Hepatocyte (in vitro differentiated cells): ENCODE measurements around the gene TMEM161A. TPM values are rescaled to one million over a fixed set of nuclear protein-coding genes. Genes with fewer than 3 reads are reported as not detected.
"Not testable (repeated sequence)": the region's sequence is repeated elsewhere in the genome, so short reads cannot be mapped to it uniquely, and the experiment has no call there.

Source experiments
- DNase-seq: peaks from one replicate; pipeline ENCODE4 v3.0.0-alpha.2; 2016; ENCODE audit warnings: low spot score
- H2AFZ ChIP-seq: fragments of 200-600 bp; sonication (generic); 2 replicates; pipeline ENCODE4 v1.6.0; 2016; ENCODE audit warnings: antibody characterized with exemption, mild to moderate bottlenecking
- H3K27ac ChIP-seq: fragments of 200-600 bp; sonication (generic); 2 replicates; pipeline ENCODE4 v1.5.1; 2016; ENCODE audit warnings: mild to moderate bottlenecking
- H3K27me3 ChIP-seq: fragments of 200-600 bp; sonication (generic); 2 replicates; pipeline ENCODE4 v1.6.1; 2016
- H3K36me3 ChIP-seq: fragments of 200-600 bp; sonication (generic); replicated peaks from 2 replicates; pipeline ENCODE4 v1.5.1; 2016; ENCODE audit warnings: low read depth; ENCODE audit not compliant: insufficient read depth
- H3K4me1 ChIP-seq: fragments of 200-600 bp; sonication (generic); 2 replicates; pipeline ENCODE4 v1.5.1; 2016; ENCODE audit warnings: mild to moderate bottlenecking, moderate library complexity; ENCODE audit not compliant: insufficient read depth
- H3K4me2 ChIP-seq: fragments of 200-600 bp; sonication (generic); 2 replicates; pipeline ENCODE4 v1.6.0; 2016
- H3K4me3 ChIP-seq: fragments of 200-600 bp; sonication (generic); 2 replicates; pipeline ENCODE4 v1.5.1; 2016; ENCODE audit warnings: mild to moderate bottlenecking
- H3K79me2 ChIP-seq: fragments of 200-600 bp; sonication (generic); 2 replicates; pipeline ENCODE4 v1.6.0; 2017; ENCODE audit warnings: mild to moderate bottlenecking
- H3K9me2 ChIP-seq: fragments of 200-600 bp; sonication (generic); replicated peaks from 2 replicates; pipeline ENCODE4 v1.6.0; 2017; ENCODE audit warnings: mild to moderate bottlenecking; ENCODE audit not compliant: insufficient read depth
- H3K9me3 ChIP-seq: fragments of 200-600 bp; sonication (generic); 2 replicates; pipeline ENCODE4 v1.5.1; 2016; ENCODE audit warnings: low read depth, mild to moderate bottlenecking
- H4K20me1 ChIP-seq: fragments of 200-600 bp; sonication (generic); 2 replicates; pipeline ENCODE4 v1.6.0; 2016; ENCODE audit warnings: mild to moderate bottlenecking; ENCODE audit not compliant: insufficient read depth, poor library complexity, severe bottlenecking
- CTCF ChIP-seq: fragments of 200-600 bp; sonication (generic); IDR thresholded peaks from 2 replicates; pipeline ENCODE4 v1.5.1; 2016; ENCODE audit warnings: antibody characterized with exemption, mild to moderate bottlenecking; ENCODE audit not compliant: poor library complexity
- EZH2 ChIP-seq: fragments of 200-600 bp; sonication (generic); IDR thresholded peaks from 2 replicates; pipeline ENCODE4 v1.6.1; 2016; ENCODE audit warnings: antibody characterized with exemption, mild to moderate bottlenecking, borderline replicate concordance
- EZH2phosphoT487 ChIP-seq: fragments of 200-600 bp; sonication (generic); IDR thresholded peaks from one replicate; pipeline ENCODE4 v1.6.1; 2018; ENCODE audit warnings: antibody characterized with exemption, mild to moderate bottlenecking, low read depth, moderate library complexity; ENCODE audit not compliant: unreplicated experiment, severe bottlenecking
- WGBS: methylation state at CpG from one replicate; pipeline ENCODE4 v1.1.6; 2016; ENCODE audit warnings: low lambda C conversion rate; ENCODE audit errors: missing lambda C conversion rate; 5-methylcytosine and 5-hydroxymethylcytosine counted together
- polyA plus RNA-seq: library from polyadenylated mRNA; unstranded; fragments of >200 nt; fragmentation: Nextera tagmentation; extraction: Ambion mirVana; gene quantifications from 2 replicates; pipeline ENCODE4 v1.2.1, GENCODE V29; 2016
- total RNA-seq: library from RNA; depleted of rRNA; stranded (reverse); fragments of >200 nt; gene quantifications from 2 replicates; pipeline ENCODE4 v1.2.3, GENCODE V29; 2014

The TMEM161A gene
- total and polyA plus RNA-seq, 2 experiments from 2014 or later, result 22.1 to 48.5 TPM

GRCh38 chr19:19142347-19142746, 4.1 kb upstream of the TMEM161A start:
- no peak overlapping the region for H3K4me3 ChIP-seq

GRCh38 chr19:19140476-19140875, 2.2 kb upstream of the TMEM161A start:
- Histone ChIP-seq H3K27me3 (no peaks in the 10 kb centered on the region), H4K20me1 (no peaks in the 10 kb centered on the region), H3K4me2 (no peak overlapping the region), H3K4me3 (no peak overlapping the region), H2AFZ (no peak overlapping the region), H3K27ac (no peak overlapping the region), H3K9me2 (no peaks in the 10 kb centered on the region), H3K9me3 (no peaks in the 10 kb centered on the region), H3K36me3 (no peaks in the 10 kb centered on the region), H3K79me2 (peaks cover 8% of the 10 kb centered on the region), H3K4me1 (peaks cover 8% of the 10 kb centered on the region)
- no peak for TF ChIP-seq CTCF
- TF ChIP-seq EZH2phosphoT487, result no peak
- TF ChIP-seq EZH2, result no peak
- WGBS, result 81% methylated on average over 5 of the region's 5 CpGs
- DNase-seq, result no peak

More at GRCh38 chr19:19142347-19142746, 4.1 kb upstream of the TMEM161A start:
- peaks cover 5% of the 10 kb centered on the region for H3K79me2 ChIP-seq
- no peaks in the 10 kb centered on the region for H3K36me3 ChIP-seq
- no peaks in the 10 kb centered on the region for H3K9me3 ChIP-seq
- DNase-seq, result no peak
- H2AFZ ChIP-seq, result no peak overlapping the region
- TF ChIP-seq EZH2phosphoT487, result no peak
- no peak for TF ChIP-seq CTCF
- TF ChIP-seq EZH2, result no peak
- H3K27me3 ChIP-seq, result no peaks in the 10 kb centered on the region
- H3K9me2 ChIP-seq, result no peaks in the 10 kb centered on the region
- peaks cover 4% of the 10 kb centered on the region for H3K4me1 ChIP-seq
- 97% methylated on average over 12 of the region's 12 CpGs for WGBS
- no peaks in the 10 kb centered on the region for H4K20me1 ChIP-seq
- no peak overlapping the region for H3K4me2 ChIP-seq
- no peak overlapping the region for H3K27ac ChIP-seq

GRCh38 chr19:19139876-19140229, 1.6 kb upstream of the TMEM161A start:
- Histone ChIP-seq H4K20me1 (no peaks in the 10 kb centered on the region), H3K4me2 (no peak overlapping the region), H3K4me3 (no peak overlapping the region), H3K27ac (no peak overlapping the region), H3K4me1 (peaks cover 8% of the 10 kb centered on the region), H3K36me3 (no peaks in the 10 kb centered on the region), H3K9me3 (no peaks in the 10 kb centered on the region), H2AFZ (no peak overlapping the region), H3K79me2 (peaks cover 8% of the 10 kb centered on the region), H3K27me3 (no peaks in the 10 kb centered on the region), H3K9me2 (no peaks in the 10 kb centered on the region)
- 48% methylated on average over 5 of the region's 5 CpGs for WGBS
- no peak for TF ChIP-seq EZH2
- TF ChIP-seq CTCF, result no peak
- DNase-seq, result no peak

- no peaks in the 10 kb centered on the region for H4K20me1 ChIP-seq
- H3K9me2 ChIP-seq, result no peaks in the 10 kb centered on the region
- H3K79me2 ChIP-seq, result peaks cover 8% of the 10 kb centered on the region
- H3K4me1 ChIP-seq, result peaks cover 8% of the 10 kb centered on the region
- H3K36me3 ChIP-seq, result no peaks in the 10 kb centered on the region
- WGBS, result 48% methylated on average over 17 of the region's 25 CpGs
- no peak for DNase-seq
- H3K9me3 ChIP-seq, result no peaks in the 10 kb centered on the region
- peak overlapping the region; percentile 99 for H3K4me2 ChIP-seq
- no peaks in the 10 kb centered on the region for H3K27me3 ChIP-seq
- H3K27ac ChIP-seq, result no peak overlapping the region
- H3K4me3 ChIP-seq, result peak overlapping the region; percentile 60
- H2AFZ ChIP-seq, result peak overlapping the region; percentile 89
- TF ChIP-seq EZH2, result no peak
Observed at GRCh38 chr19:19137556-19138108, 646 bp downstream of the TMEM161A start.

GRCh38 chr19:19135713-19136112, 2.6 kb downstream of the TMEM161A start:
- not testable (repeated sequence) for H3K79me2 ChIP-seq, H3K4me3 ChIP-seq, H3K27ac ChIP-seq, H3K27me3 ChIP-seq, H3K4me2 ChIP-seq, DNase-seq, H2AFZ ChIP-seq, H3K9me3 ChIP-seq, H4K20me1 ChIP-seq, H3K36me3 ChIP-seq, H3K9me2 ChIP-seq, H3K4me1 ChIP-seq
- 94% methylated on average over 6 of the region's 6 CpGs for WGBS
